ENCODE results near the gene HACD3.
"Not testable (repeated sequence)": the region's sequence is repeated elsewhere in the genome, so short reads cannot be mapped to it uniquely, and the experiment has no call there.

Gene HACD3

DNA sequence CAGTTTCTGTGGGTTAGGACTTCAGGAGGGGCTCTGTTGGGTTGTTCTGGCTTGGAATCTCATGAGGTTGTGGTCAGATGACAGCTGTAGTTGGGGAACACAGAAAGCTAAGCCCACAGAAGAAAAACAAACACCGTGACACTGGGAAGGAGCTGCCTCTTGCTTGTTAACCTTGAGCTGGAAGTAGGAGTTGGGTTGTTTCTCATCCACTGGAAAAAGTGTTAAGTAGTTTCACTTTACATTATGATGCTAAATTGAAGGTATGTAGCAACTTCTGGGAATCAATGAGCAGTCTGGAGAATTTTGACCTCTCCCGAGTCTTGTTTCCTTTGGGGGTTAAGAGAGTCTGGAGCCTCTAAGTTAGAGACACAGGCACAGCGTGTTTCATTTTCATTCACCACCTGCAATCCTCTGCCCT is 20.4 kb downstream of the HACD3 start:
- DNase-seq, result no peak

DNA sequence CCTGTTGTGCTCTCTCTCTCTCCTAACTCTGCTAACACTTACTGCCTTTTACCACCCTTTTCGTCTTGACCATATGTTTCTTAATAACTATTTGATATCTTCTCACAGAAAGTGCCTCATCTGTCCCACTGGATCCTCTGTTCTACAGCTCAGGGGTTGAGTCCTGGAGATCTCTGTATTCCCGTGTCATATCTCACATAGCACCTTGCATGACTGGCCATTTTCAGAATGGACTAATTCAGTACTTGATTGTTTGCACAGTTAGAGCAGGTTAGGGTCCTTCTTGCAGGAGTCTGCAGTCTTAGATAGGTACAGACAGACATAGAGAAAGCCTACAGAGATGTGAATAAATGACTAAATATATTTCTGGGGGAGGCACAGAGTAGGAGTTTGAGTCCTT is 20.9 kb downstream of the HACD3 start:
- DNase-seq, result no peak

DNA sequence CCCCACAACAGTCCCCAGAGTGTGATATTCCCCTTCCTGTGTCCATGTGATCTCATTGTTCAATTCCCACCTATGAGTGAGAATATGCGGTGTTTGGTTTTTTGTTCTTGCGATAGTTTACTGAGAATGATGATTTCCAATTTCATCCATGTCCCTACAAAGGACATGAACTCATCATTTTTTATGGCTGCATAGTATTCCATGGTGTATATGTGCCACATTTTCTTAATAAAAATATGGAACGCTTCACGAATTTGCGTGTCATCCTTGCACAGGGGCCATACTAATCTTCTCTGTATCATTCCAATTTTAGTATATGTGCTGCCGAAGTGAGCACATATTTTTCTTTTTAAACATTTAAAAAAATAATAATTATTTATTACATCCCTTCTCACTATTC is 22.6 kb downstream of the HACD3 start:
- not testable (repeated sequence) for DNase-seq

DNA sequence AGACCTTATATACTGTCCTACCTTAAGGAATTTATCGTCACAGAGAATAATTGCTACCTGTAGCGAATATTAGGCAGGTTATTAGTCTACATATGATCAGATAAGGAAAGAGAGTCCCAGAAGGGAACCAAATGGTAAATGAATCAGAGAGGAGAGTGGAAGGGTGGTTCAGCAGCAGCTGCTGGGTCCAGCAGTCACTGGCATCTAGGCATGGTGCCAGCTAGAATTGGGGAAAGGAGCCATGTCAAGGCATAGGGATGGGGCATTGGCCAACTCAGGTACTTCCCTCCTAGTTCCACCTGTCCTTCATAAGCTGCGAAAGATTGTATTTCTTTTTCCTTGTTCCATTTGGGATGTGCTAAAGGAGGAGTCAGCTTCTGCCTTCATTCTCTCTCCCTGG is 23.4 kb downstream of the HACD3 start:
- DNase-seq, result no peak

DNA sequence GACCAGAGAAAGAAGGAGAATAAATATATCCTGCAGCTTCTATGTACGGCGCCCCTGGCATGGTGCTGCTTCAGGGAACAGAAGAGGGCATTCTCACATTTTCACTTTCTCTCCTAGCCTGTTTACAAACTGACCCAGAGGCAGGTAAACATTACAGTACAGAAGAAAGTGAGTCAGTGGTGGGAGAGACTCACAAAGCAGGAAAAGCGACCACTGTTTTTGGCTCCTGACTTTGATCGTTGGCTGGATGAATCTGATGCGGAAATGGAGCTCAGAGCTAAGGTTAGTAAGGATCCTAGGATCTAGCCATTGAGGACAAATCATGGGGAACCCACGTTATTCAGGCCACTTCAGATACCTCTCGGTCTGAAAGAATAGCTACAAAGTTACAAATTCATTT is 26.4 kb downstream of the HACD3 start:
- no peak for DNase-seq

DNA sequence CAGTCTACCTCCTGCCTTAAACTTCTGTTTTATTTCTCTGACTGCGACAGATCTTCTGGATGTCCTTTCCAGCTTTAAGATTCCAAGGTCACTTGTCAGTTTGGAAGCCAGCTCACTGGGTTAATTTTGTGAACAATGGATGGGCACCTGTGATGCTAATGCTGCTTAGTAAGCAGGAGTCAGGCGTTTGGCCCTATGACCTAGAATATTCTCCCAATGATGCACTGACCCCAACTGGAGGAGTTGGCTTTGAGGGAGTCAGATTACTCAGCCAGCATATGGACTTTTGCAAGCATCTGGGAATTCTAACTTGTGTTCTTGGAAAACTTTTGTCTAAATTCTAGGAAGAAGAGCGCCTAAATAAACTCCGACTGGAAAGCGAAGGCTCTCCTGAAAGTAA is 28.1 kb downstream of the HACD3 start:
- no peak for DNase-seq

DNA sequence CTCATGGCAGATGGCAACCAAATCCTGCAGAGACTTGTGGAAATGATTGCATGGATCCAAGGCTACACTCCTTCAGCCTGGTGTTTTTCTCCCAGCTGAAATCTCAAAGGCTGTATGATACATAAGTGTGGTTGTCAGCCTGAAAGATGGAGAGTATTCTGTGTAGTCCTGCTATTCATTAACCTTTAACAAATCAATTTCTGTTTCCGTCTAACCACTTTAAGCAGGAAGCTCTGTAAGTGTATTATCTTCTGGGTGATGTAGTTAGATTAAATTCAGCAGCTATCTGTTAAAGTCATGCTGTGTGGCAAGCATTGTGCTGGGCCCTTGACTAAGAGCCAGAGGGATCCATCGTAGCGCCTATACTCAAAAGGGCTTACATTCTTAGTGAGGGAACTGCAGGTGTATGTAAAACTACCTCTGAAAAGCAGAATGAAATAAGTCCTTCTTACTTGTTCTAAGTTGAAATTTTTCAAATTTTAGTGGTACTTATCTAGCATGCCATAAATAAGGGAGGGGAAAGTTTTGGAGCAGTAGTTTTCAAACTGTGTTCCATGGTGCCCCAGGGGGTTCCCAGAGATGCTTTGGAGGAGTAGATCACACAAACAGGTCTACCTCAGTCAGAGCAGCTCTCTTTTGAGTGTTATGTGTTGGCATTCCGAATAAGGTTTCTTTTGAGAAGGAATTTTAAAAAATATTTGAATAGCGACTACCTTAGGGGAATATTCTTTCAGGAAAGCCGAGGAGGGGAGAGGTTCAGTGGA is 28.9 kb downstream of the HACD3 start:
- DNase-seq, result no peak

DNA sequence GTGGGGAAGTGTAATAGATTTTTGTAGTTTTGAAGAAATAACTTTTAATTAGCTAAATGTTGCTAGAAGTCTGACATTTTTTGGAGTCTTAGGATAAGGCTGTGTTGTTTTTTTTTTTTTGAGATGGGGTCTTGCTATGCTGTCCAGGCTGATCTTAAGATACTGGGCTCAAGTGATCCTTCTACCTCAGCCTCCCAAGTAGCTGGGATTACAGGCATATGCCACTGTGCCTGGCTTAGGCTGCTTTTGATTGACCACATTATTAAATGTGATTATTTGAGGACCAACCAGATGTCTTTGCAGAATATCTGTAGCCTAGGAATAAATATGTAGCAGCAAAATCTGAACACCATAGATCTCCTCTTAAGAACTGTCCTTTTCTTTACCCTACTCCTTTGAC is 29.7 kb downstream of the HACD3 start:
- no peak for DNase-seq

DNA sequence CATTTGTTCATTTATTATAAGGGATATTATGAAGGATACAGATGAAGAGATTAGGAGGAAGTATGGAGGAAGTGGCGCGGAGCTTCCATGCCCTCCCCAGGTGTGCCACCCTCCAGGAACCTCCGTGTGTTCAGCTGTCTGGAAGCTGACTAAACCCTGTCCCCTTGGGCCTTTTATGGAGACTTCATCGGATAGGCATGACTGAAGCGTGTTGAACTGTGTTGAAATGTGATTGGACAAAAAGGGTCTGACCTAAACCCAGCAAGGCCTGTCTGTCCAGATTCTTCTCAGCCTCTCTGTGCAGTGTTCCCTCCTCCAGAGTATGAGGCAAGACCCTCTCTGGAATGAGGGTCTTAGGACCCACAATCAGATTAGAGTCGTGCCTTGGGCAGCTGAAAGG is 31.7 kb downstream of the HACD3 start:
- no peak for DNase-seq

DNA sequence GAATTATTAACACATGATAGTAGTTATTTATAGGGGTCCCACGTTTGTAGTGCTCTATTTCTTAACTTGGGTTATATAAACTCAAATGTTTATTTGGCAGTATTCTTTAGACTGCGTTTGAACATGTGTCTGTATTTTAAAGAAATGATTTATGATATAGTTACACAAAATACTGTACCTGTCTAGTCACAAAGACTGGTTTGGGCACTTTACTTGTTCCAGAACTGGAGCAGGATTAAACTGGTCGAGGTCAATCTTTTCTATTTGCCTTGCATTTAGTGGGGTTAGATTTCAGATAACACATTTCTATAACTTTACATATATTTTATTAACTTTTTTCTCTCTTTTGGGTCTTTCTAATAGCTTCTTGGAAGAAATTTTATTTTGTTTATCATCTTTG is 39.5 kb downstream of the HACD3 start:
- no peak for DNase-seq

DNA sequence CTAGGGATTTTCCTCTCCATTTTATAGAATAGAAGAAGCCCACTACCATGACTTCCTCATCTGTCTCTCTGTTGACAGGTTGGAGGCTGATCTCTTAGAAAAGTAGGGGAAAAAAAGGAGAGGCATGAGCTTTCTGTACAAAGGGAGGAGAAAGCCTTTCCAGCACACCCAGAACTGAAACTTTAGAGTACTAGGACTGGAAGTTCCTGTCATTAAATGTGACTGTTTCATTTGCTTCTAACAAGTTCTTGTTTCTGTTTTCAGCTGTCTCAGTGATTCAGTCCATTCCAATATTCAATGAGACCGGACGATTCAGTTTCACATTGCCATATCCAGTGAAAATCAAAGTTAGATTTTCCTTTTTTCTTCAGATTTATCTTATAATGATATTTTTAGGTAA is 41.7 kb downstream of the HACD3 start:
- DNase-seq, result no peak

DNA sequence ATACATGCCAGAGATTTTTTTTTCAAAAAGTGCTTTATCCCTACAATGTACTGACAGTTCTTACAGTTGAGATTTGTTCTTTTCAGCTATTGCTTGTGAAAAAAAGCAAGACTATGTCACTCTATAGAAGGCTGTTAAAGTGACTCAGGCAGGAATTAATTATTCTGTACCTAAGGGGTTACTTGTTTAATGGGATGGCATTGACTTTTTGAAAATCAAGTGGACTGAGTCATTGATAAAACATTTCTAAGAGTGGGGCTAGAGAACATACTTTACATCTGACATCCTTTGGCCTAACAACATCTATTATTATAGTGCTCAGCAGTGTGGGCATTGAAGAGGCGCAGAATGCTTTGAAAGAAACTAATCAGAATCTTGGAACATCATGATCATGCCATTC is 46.4 kb downstream of the HACD3 start:
- no peak for DNase-seq

DNA sequence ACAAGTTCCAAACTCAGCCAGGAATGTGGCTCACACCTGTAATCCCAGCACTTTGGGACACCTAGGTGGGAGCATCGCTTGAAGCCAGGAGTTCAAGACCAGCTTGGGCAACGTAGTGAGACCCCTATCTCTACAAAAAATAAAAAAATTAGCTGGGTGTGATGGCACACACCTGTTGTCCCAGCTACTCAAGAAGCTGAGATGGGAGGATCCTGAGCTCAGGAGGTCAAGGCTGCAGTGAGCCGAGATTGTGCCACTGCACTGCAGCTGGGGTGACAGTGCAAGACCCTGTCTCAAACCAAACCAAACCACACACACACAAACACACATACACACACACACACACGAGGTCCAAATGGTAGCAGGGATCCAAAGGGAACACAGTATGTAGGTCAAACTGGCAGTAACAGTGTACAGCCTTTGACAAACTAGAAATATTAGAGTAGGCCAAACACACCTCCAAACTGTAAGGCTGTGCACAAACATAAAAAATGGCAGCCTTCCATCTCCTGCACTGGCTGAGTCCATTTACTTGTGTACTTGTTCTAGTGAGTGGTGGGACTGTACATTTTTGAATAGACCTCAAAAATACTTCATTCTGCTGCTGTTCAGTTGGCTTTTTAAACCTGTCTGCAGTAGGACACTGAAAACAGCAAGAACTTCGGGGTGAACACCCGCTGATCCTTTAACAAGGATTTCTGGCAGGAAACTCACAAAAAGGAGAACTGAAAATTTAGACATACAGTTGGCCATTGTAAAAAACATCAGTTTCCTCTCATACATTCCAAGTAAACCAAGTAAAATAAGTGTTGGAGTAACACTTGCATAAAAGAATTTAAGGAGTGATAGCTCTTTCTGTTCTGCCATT is 47.1 kb downstream of the HACD3 start:
- DNase-seq, result no peak

DNA sequence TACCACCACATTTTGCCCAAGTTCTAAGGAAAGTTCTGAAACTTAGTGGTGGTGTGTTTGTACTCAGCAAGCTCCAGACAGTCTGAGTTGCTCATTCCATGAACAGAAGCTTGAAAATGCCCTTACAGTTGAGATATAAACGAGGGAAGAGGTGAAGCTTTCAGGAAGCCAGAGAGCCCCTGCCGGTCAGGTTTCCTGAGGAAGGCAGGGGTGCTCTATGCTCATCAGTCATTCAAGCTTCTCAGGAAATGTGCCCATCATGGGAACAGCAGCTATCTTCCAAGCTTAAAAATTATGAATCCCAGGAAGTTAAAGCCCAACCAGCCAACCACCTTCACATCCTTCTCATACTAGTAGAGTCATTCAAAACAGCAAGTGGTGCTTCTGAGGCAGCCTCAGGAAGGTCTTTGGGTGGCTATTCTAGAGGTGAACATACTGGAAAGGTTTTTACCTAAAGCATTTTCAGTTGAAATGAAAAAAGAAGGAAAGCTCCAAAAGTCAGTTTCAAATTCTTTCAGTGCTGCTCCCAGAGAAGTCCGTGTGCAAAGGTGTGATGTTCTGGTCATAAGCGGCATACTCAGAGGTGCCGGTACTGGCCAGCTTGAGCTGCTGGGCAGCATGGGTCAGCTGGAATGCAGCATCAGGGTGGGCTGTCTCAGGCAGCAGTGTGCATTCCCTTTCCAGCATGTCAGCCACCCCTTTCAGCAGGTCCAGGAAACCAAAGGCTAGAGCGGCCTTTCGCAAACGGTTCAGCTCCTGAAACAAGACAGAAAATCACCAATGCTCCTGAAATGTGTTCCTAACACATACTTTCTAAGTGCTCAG is 48.9 kb downstream of the HACD3 start:
- DNase-seq, result peak; percentile 24

DNA sequence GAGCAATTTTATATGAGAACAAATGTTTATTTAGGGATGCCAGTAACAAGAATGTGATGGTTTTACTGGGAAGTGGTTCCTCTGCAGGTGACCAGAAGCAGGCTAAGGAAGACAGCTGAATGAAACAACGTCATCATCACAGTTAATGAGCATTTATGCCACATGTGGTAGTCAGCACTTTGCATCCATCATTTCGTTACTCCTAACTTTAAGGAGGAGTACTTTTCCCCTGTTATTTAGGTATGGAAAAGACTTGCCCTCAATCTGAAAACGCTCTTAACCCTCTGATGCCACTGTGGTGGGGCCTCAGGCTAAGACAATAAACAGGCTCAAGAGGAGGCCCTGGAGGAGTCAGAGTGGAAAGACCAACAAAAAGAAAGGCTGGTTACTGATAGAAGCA is 49.5 kb downstream of the HACD3 start:
- DNase-seq, result no peak

DNA sequence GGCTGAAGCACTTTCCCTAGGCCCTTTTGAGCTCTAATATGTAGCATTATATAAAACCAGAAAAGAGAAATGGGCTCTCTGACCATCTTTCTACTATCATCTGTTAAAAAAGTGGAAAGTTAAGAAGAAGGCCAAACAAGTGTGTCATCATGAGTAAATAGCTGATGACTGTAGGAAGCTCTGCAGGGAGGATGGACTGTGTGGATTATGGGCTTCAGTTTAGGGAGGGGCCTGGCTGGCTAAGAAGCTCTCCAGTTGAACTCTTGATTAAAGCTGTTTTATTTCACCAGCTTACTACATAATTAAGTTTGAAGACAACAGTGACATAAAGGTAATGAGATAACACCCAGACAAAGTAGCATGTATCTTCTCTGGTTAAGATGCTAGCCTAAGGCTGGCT is 50.0 kb downstream of the HACD3 start:
- peak; percentile 90 for DNase-seq

DNA sequence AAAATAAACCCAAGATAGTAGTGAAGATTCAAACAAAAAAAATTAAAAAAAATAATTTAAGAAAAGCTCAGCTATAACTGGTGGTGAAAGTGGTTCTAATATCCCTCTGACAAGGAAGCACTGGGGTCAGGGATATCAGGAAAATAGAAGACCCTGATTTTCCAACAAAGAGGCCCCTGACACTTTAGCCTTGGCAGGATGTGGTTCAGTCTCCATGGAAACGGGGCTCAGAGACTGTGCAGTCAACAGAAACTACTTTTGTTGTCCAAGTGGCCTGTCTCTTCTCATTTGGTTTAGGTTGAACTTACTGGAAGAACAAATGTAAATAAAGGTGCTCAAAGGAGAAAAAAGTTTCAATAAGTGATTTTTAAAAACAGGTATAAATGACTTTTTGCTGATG is 53.4 kb downstream of the HACD3 start:
- no peak for DNase-seq

DNA sequence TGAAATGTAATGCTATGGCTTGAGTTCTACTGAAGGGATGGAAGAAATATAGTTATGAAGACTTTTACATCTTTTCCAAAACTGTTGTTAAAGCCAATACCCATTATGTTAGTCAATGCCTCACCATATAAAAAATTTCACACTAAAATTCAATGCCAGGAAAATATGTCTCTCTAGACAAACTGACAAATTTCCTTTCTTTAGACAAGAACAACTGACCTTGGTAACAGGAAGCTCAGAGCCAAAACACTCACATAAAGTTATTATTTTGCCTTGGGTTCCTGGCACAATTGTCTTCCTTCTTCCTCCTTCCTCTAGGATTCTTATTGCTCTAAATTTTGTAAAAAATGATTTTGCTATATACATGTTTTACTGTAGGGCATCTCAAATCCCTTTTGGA is 54.0 kb downstream of the HACD3 start:
- no peak for DNase-seq

DNA sequence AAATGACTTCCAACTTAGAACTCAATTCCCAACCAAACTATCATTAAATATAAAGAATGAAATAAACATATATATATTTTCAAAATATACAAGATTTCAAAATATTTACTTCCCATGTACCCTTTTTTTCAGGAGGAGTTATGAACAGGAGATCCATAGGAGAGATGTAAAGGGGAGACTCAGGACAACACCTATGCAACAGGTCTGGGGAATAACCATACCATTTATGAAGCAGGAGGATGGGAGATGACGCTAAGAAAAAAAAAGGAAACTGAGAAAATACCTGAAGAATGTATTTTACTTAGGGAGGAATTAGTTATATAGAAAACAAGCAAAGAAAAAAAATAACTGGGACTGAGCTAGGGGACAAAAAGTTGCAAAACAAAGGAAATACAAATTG is 56.8 kb downstream of the HACD3 start:
- DNase-seq, result no peak

DNA sequence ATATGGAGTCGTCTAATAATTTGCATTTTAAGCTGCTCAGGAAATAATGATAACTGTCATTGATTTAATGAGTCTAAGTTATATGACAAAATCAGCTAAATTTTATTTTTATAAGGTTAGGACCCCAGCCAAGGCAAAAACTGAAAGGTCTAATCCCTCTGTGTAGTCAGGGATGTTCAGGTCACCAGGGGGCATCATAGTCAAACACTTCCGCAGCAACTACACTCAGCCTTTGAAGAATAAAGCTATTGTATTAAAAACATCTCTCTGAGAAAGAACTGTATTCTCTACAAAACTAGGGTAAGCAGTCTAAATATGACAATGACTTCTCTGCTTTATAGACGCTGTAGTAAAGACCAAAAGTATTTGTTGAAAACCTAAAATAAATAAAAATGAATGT is 65.7 kb downstream of the HACD3 start:
- DNase-seq, result peak; percentile 56

DNA sequence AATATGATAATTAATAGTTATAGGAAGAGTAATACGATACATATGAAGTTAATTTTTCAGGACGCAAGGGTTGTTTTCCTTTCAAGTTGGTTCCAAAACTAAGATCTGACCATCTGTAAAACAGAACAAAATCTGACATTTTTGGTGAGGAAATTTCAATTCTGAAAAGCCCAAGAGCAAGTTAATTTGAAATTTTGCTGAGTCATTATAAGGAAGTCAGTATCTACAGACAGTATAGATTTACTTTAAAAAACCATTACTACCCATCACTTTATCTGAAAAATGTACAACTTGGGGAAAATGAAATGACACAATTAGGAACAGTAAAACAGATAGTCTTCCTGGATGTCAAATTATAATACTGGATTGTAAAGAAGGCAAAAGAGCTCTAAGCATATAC is 68.2 kb downstream of the HACD3 start:
- DNase-seq, result no peak

DNA sequence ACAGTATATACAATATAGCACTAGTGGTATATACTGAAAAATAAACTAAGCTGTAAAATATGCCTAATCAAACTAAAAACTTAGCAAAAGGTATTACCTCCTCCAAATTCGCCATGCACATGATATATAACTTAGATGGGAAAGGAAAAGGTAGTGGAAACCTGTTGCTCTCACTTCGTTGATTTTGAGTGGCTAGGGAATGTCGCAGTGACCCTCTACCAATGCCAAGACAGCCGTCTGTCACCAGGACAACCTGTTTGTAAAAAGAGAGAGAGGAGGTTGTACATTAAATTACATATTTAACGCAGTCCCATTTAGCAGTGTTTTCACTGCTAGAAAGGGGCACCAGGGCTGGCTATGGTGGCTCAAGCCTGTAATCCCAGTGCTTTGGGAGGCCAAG is 69.4 kb downstream of the HACD3 start:
- no peak for DNase-seq

DNA sequence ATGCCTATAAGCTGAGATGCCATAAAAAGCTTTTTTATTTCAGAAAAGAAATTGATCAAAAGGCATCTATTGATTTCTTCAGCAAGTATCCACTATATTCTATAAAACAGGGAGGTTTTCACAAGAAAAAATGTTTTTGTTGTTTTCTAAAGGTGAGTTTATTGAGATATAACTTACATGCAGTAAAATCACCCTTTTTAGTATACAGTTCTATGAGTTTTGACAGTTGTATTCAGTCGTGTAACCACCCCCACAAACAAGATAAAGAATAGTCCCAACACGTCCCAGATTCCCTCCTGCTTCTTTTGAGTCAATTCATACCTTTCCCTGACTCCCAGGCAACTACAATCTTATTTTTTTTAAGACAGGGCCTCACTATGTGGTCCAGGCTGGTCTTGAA is 72.9 kb downstream of the HACD3 start:
- no peak for DNase-seq

DNA sequence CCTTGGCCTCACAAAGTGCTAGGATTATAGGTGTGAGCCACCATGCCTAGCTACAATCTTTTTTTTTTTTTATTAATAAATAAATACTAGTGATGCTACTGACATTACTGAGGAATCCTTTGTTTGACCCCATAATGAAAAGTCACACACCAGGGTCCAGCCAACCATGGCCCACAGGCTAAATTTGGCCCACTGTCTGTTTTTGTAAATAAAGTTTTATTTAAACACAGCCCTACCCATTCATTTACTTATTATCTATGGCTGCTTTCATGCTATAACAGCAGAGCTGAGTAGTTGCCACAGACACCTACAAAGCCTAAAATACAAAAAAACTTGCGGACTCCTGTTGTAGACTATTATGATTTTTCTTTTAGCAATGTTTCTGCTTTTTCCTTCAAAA is 73.3 kb downstream of the HACD3 start:
- no peak for DNase-seq

Data from NCI-H82 (cell line).